HG03103 (cell line): ENCODE data around the gene SH3PXD2A.

Source experiments
- ATAC-seq: cut with Tn5 transposase; IDR thresholded peaks from one replicate; pipeline ENCODE4 v1.9.1; 2021; ENCODE audit warnings: low read depth; ENCODE audit not compliant: unreplicated experiment

SH3PXD2A gene

GRCh38 chr10:103660364-103661197 lies 194.8 kb downstream of the SH3PXD2A start:
- peak; percentile 18 for ATAC-seq

GRCh38 chr10:103659674-103660363 lies 195.6 kb downstream of the SH3PXD2A start:
- ATAC-seq, result peak; percentile 55

GRCh38 chr10:103658049-103658577 lies 197.3 kb downstream of the SH3PXD2A start:
- no peak for ATAC-seq

- ATAC-seq, result no peak
These were observed 198.2 kb downstream of the SH3PXD2A start for GRCh38 chr10:103657061-103657591.

GRCh38 chr10:103654925-103655324 lies 200.5 kb downstream of the SH3PXD2A start:
- no peak for ATAC-seq

- ATAC-seq, result no peak
These were observed 201.8 kb downstream of the SH3PXD2A start for GRCh38 chr10:103653581-103654037.

GRCh38 chr10:103652599-103653281 lies 202.6 kb downstream of the SH3PXD2A start:
- no peak for ATAC-seq

- no peak for ATAC-seq
These were observed 203.4 kb downstream of the SH3PXD2A start for GRCh38 chr10:103651783-103652476.

GRCh38 chr10:103651333-103651732 lies 204.0 kb downstream of the SH3PXD2A start:
- no peak for ATAC-seq

GRCh38 chr10:103649654-103650423 lies 205.5 kb downstream of the SH3PXD2A start:
- ATAC-seq, result no peak

- ATAC-seq, result no peak
These were observed 206.5 kb downstream of the SH3PXD2A start for GRCh38 chr10:103648636-103649532.

- no peak for ATAC-seq
These were observed 207.1 kb downstream of the SH3PXD2A start for GRCh38 chr10:103648251-103648635.

- no peak for ATAC-seq
These were observed 209.1 kb downstream of the SH3PXD2A start for GRCh38 chr10:103646304-103646703.

- no peak for ATAC-seq
These were observed 210.0 kb downstream of the SH3PXD2A start for GRCh38 chr10:103645141-103646054.

GRCh38 chr10:103643381-103643780 lies 212.0 kb downstream of the SH3PXD2A start:
- no peak for ATAC-seq

GRCh38 chr10:103641326-103641725 lies 214.1 kb downstream of the SH3PXD2A start:
- ATAC-seq, result no peak

- no peak for ATAC-seq
These were observed 214.8 kb downstream of the SH3PXD2A start for GRCh38 chr10:103640436-103641181.
